PC-3 (cell line): Measurements from ENCODE around the gene WTIP.

ENCODE experiments used
- CTCF ChIP-seq: fragments of 300-600 bp; sonication (generic); conservative IDR thresholded peaks from 2 replicates; pipeline ENCODE4 v1.5.1; 2017; ENCODE audit warnings: antibody characterized with exemption, low read depth, mild to moderate bottlenecking, low read length
- EZH2phosphoT487 ChIP-seq: fragments of 300-600 bp; sonication (generic); IDR thresholded peaks from 2 replicates; pipeline ENCODE4 v1.6.1; 2018; ENCODE audit warnings: mild to moderate bottlenecking, antibody characterized with exemption, low read length, borderline replicate concordance

DNA sequence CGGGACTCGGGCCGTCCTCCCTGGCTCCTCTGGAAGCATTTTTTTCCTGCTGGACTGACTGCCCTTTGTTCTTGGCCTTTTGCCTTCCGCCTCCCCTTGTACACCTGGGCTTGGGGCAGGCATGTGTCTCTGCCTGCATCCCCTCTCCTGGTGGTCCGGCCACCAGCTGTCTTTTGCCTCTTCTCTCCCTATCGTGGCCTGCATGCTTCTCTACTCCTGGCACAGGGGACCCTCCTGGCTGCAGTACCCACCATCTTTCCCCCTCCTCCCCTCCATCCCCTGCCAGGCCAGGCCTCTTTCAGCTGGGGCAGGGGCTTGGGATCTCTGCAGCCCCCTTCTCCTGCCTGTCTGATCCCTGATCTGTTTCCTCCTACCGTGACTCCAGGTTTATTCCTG is 12.1 kb downstream of the WTIP start:
- TF ChIP-seq EZH2phosphoT487 = no peak
- TF ChIP-seq CTCF = no peak
